HG02610 (cell line): ENCODE data around the gene IGFLR1.

Experiments
- ATAC-seq: cut with Tn5 transposase; IDR thresholded peaks from one replicate; pipeline ENCODE4 v1.9.1; 2021; ENCODE audit warnings: mild to moderate bottlenecking, moderate library complexity; ENCODE audit not compliant: unreplicated experiment

The IGFLR1 gene

GRCh38 chr19:35755550-35756376 is 13.5 kb upstream of the IGFLR1 start:
- no peak for ATAC-seq

- no peak for ATAC-seq
Observed at GRCh38 chr19:35755131-35755549, 12.9 kb upstream of the IGFLR1 start.

GRCh38 chr19:35754370-35755130 is 12.3 kb upstream of the IGFLR1 start:
- ATAC-seq: no peak

- no peak for ATAC-seq
Observed at GRCh38 chr19:35753634-35754369, 11.6 kb upstream of the IGFLR1 start.

- no peak for ATAC-seq
Observed at GRCh38 chr19:35752746-35753350, 10.6 kb upstream of the IGFLR1 start.

GRCh38 chr19:35751839-35752745 is 9.8 kb upstream of the IGFLR1 start:
- no peak for ATAC-seq

- no peak for ATAC-seq
Observed at GRCh38 chr19:35750167-35750566, 7.9 kb upstream of the IGFLR1 start.

- peak; percentile 79 for ATAC-seq
Observed at GRCh38 chr19:35748106-35749020, 6.1 kb upstream of the IGFLR1 start, which contains the start of gene LIN37. Gene LIN37, plus strand, starts transcription at chr19:35748576. Its CDS starts 149 bp downstream, at chr19:35748725.

GRCh38 chr19:35746531-35746930 is 4.3 kb upstream of the IGFLR1 start:
- no peak for ATAC-seq

- ATAC-seq: no peak
Observed at GRCh38 chr19:35746087-35746462, 3.8 kb upstream of the IGFLR1 start.

GRCh38 chr19:35745328-35746086 is 3.3 kb upstream of the IGFLR1 start, which contains the start of the genes PSENEN and U2AF1L4:
Gene PSENEN, plus strand, starts transcription at chr19:35745651. Its CDS starts 280 bp downstream, at chr19:35745931.
Gene U2AF1L4, minus strand, starts transcription at chr19:35745418. Its CDS starts 27 bp downstream, at chr19:35745391.
- ATAC-seq: peak; percentile 39

GRCh38 chr19:35744430-35745327 is 2.4 kb upstream of the IGFLR1 start:
- ATAC-seq: peak; percentile 30

GRCh38 chr19:35743640-35744429 is 1.6 kb upstream of the IGFLR1 start:
- no peak for ATAC-seq

- no peak for ATAC-seq
Observed at GRCh38 chr19:35741203-35741515, 1.1 kb downstream of the IGFLR1 start.

- peak; percentile 66 for ATAC-seq
Observed at GRCh38 chr19:35740423-35741202, 1.6 kb downstream of the IGFLR1 start.

- ATAC-seq: peak; percentile 15
Observed at GRCh38 chr19:35740108-35740422, 2.2 kb downstream of the IGFLR1 start.
